Endometrium (tissue), 2 donors: ENCODE results near the gene KANK4.
"Not testable (repeated sequence)": the region's sequence is repeated elsewhere in the genome, so short reads cannot be mapped to it uniquely, and the experiment has no call there.

Source experiments
- FAIRE-seq: peaks from 2 replicates; lab custom pipeline; 2012; peaks lifted over from hg19 to GRCh38; lab: Jason Lieb, UNC
- donor health status: control.
- donor health status: control.

The KANK4 gene

GRCh38 chr1:62271134-62271533 is 48.1 kb downstream of the KANK4 start:
- no peak for FAIRE-seq

GRCh38 chr1:62269851-62270495 is 49.3 kb downstream of the KANK4 start:
- no peak for FAIRE-seq

- no peak for FAIRE-seq
These were observed 49.8 kb downstream of the KANK4 start for GRCh38 chr1:62269439-62269838.

- no peak for FAIRE-seq
These were observed 50.9 kb downstream of the KANK4 start for GRCh38 chr1:62268315-62268714.

GRCh38 chr1:62265956-62266935 is 53.0 kb downstream of the KANK4 start:
- no peak for FAIRE-seq

DNA sequence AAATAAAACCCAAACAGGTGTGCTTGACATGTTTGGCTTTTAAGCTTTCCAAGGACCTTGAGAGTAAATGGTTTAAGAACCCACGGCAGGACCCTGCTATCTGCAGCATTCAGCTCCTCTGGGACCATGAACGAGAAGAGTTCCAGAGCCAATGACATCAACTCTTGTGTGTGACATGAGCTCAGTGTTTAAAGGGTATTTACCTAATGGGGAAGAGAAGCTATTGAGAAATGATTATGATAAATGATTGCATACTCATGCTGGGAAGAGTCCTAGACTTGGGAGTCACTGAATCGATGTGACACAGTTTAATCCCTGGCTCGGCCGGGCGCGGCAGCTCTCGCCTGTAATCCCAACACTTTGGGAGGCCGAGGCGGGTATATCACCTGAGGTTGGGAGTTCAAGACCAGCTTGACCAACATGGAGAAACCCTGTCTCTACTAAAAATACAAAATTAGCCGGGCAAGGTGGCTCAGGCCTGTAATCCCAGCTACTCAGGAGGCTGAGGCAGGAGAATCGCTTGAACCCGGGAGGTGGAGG is 55.4 kb downstream of the KANK4 start:
- FAIRE-seq = no peak

- no peak for FAIRE-seq
These were observed 56.0 kb downstream of the KANK4 start for GRCh38 chr1:62263006-62263813.

DNA sequence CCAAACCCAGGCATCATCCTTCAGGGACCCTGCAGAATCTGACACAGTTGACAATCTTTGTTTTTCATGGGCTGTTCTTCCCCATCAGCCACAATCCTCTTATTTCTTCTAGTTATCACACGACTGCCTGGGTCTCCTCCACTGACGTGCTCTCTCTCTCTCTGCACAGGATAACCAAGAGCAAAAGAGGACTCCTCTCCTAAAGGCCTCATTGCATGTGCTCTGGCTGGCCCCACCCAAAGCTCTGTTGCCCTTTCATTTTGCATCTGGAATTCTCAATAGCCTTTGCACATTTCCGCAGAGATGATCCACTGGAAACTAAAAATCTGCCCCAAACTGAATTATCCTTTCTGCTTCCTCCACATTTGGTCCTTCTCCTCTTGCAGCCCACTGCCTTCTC is 58.5 kb downstream of the KANK4 start:
- no peak for FAIRE-seq

GRCh38 chr1:62259551-62259950 is 59.7 kb downstream of the KANK4 start:
- FAIRE-seq = no peak

DNA sequence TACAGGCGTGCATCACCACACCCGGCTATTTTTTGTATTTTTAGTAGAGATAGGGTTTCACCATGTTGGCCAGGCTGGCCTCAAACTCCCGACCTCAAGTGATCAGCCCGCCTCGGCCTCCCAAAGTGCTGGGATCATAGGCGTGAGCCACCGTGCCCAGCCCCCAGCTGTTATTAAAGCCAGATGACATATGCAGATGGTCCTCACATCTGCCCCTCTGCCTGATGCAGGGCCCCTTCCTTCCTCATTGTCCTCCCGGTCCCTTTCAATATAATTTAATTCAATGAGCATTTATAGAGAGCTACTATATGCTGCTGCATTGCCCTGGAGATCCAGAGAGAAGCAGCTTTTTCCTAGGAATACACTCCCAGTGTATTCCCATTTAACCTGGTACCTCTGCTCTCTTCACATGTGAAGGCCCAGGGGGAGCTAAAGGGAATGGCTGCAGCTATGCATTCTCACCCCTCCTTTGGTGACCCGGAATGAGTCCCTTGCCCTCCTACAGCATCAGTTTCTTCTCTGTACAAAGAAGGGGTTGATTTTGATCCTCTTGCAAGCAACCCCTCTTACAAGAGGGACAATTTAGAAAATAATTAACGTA is 69.0 kb downstream of the KANK4 start:
- no peak for FAIRE-seq

GRCh38 chr1:62247391-62248168 is 71.7 kb downstream of the KANK4 start:
- FAIRE-seq = no peak

DNA sequence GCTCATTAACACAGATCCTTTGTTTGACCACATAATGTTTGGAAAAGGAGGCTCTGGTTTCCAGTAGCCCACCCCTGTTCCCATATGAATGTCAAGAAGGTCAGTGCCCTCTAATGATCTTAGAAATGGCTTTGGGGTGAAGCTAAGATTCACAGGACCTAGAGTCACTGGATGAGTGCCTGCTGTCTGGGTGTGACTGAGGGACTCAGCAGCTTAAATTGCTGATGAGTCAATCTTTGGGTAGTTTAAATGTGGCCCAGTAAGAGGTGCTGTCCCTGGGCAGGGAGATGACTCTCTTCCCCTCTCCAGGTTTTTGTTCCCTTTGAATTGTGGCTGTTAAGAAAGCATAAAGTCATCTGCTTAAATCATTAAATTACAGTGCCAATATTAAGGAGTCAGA is 74.0 kb downstream of the KANK4 start:
- no peak for FAIRE-seq

DNA sequence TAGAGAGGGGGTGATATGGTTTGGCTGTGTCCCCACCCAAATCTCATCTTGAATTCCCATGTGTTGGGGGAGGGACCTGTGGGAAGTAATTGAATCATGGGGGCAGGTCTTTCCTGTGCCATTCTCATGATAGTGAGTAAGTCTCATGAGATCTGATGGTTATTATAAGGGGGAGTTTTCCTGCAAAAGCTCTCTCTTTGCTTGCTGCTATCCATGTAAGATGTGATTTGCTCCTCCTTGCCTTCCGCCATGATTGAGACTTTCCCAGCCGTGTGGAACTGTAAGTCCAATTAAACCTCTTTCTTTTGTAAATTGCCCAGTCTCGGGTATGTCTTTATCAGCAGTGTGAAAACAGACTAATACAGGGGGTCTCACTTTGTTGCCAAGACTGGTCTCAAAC is 74.9 kb downstream of the KANK4 start:
- not testable (repeated sequence) for FAIRE-seq

- no peak for FAIRE-seq
These were observed 77.7 kb downstream of the KANK4 start for GRCh38 chr1:62241371-62242131.

DNA sequence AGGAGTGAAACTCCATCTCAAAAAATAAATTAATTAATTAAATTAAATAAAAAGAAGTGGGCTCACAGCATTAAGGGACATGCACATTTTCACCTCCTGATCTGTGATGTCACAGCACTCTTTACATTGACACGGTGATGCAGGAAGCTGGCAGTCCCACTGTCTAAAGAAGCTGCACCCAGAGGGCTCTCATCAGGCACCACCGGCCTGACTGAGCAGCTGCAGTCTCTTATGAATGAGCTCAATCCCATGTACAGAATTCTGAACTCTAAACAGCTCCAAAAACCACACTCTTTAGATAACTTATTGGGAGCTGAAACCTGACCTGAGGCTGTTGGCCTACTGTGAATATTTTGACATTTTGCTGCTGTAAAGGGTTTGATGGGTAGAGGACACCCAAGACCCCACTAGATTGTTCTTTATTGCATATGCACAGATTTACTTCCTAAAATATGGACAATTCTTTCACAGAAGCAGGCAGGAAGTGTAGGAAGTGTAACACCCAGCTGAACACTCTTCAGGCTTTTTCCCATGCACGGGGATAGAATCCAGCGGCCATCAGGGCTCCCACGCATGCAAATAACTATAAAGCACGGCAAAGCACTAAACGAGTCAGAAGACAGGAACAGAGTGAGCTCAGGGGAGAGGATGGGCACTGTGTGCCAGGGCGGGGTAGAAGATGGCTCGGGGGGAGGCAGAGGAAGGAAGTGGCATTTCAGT is 78.4 kb downstream of the KANK4 start:
- FAIRE-seq = no peak

DNA sequence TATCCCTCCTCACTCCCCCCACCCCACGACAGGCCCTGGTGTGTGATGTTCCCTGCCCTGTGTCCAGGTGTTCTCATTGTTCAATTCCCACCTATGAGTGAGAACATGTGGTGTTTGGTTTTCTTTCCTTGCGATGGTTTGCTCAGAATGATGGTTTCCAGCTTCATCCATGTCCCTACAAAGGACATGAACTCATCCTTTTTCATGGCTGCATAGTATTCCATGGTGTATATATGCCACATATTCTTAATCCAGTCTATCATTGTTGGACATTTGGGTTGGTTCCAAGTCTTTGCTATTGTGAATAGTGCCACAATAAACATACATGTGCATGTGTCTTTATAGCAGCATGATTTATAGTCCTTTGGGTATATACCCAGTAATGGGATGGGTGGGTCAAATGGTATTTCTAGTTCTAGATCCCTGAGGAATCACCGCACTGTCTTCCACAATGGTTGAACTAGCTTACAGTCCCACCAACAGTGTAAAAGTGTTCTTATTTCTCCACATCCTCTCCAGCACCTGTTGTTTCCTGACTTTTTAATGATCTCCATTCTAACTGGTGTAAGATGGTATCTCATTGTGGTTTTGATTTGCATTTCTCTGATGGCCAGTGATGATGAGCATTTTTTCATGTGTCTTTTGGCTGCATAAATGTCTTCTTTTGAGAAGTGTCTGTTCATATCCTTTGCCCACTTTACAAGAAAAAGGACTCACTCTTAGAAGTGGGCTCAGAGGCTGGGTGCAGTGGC is 79.4 kb downstream of the KANK4 start:
- FAIRE-seq = not testable (repeated sequence)

- FAIRE-seq = no peak
These were observed 80.7 kb downstream of the KANK4 start for GRCh38 chr1:62238507-62238906.

GRCh38 chr1:62237950-62238374 is 81.3 kb downstream of the KANK4 start:
- no peak for FAIRE-seq

- no peak for FAIRE-seq
These were observed 81.9 kb downstream of the KANK4 start for GRCh38 chr1:62237361-62237760.
